ENCODE data around the gene VTI1B. TPM values are rescaled to one million over a fixed set of nuclear protein-coding genes. Genes with fewer than 3 reads are reported as not detected.

The VTI1B gene
- total RNA-seq, 1 donor from 2014 or later: 69.8 TPM

- peaks cover 7% of the 10 kb centered on the region for H3K4me1 ChIP-seq
- Mint-ChIP-seq H3K36me3 (peaks cover 13% of the 10 kb centered on the region), H3K27ac (peak overlapping the region; percentile 55), H3K27me3 (ENCODE audit: insufficient read depth, low read depth) (no peaks in the 10 kb centered on the region), H3K4me1 (peaks cover 17% of the 10 kb centered on the region), H3K9me3 (no peaks in the 10 kb centered on the region), H3K4me3 (peak overlapping the region; percentile 90)
- peak overlapping the region; percentile 100 for H3K27ac ChIP-seq
- H3K4me2 ChIP-seq: peak overlapping the region; percentile 90
- peaks cover 38% of the 10 kb centered on the region for H3F3A ChIP-seq (ENCODE audit: low read depth)
- peaks cover 45% of the 10 kb centered on the region for H4K20me1 ChIP-seq (ENCODE audit: low read depth)
- no peaks in the 10 kb centered on the region for H3K27me3 ChIP-seq
- H3K9ac ChIP-seq: peak overlapping the region; percentile 99
- H3K79me2 ChIP-seq (ENCODE audit: low read depth): peaks cover 55% of the 10 kb centered on the region
- H3K36me3 ChIP-seq: peaks cover 4% of the 10 kb centered on the region
- peak; percentile 90 for DNase-seq (ENCODE audit: low spot score)
- peak overlapping the region; percentile 76 for H3K4me3 ChIP-seq
- no peak for TF ChIP-seq EZH2phosphoT487 (IDR thresholded peaks at IDR 0.05)
- TF ChIP-seq, protein P1, sequence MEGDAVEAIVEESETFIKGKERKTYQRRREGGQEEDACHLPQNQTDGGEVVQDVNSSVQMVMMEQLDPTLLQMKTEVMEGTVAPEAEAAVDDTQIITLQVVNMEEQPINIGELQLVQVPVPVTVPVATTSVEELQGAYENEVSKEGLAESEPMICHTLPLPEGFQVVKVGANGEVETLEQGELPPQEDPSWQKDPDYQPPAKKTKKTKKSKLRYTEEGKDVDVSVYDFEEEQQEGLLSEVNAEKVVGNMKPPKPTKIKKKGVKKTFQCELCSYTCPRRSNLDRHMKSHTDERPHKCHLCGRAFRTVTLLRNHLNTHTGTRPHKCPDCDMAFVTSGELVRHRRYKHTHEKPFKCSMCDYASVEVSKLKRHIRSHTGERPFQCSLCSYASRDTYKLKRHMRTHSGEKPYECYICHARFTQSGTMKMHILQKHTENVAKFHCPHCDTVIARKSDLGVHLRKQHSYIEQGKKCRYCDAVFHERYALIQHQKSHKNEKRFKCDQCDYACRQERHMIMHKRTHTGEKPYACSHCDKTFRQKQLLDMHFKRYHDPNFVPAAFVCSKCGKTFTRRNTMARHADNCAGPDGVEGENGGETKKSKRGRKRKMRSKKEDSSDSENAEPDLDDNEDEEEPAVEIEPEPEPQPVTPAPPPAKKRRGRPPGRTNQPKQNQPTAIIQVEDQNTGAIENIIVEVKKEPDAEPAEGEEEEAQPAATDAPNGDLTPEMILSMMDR (IDR thresholded peaks at IDR 0.05): peak; percentile 41
- H2AFZ ChIP-seq (replicated peaks): peak overlapping the region; percentile 88
- H3K9me3 ChIP-seq (ENCODE audit: low read depth): no peaks in the 10 kb centered on the region
Measured at GRCh38 chr14:67674139-67674479, 323 bp downstream of the VTI1B start.

- Histone ChIP-seq H2AFZ (replicated peaks) (no peak overlapping the region), H3K27me3 (no peaks in the 10 kb centered on the region), H3K4me3 (peak overlapping the region; percentile 76), H3K4me1 (peaks cover 7% of the 10 kb centered on the region), H3K27ac (no peak overlapping the region), H3F3A (ENCODE audit: low read depth) (peaks cover 38% of the 10 kb centered on the region), H3K9ac (peak overlapping the region; percentile 99), H3K79me2 (ENCODE audit: low read depth) (peaks cover 62% of the 10 kb centered on the region), H3K36me3 (peaks cover 4% of the 10 kb centered on the region), H4K20me1 (ENCODE audit: low read depth) (peaks cover 50% of the 10 kb centered on the region), H3K4me2 (peak overlapping the region; percentile 90), H3K9me3 (ENCODE audit: low read depth) (no peaks in the 10 kb centered on the region)
- DNase-seq (ENCODE audit: low spot score): no peak
- H3K27me3 Mint-ChIP-seq (ENCODE audit: insufficient read depth, low read depth): no peaks in the 10 kb centered on the region
- no peak overlapping the region for H3K27ac Mint-ChIP-seq
- no peaks in the 10 kb centered on the region for H3K9me3 Mint-ChIP-seq
- TF ChIP-seq EZH2 (IDR thresholded peaks at IDR 0.05): no peak
- no peak for TF ChIP-seq EZH2phosphoT487 (IDR thresholded peaks at IDR 0.05)
- TF ChIP-seq, protein P1 (IDR thresholded peaks at IDR 0.05): no peak
- H3K36me3 Mint-ChIP-seq: peaks cover 12% of the 10 kb centered on the region
- H3K4me3 Mint-ChIP-seq: peak overlapping the region; percentile 90
- peaks cover 19% of the 10 kb centered on the region for H3K4me1 Mint-ChIP-seq
Measured at GRCh38 chr14:67673451-67673850, 981 bp downstream of the VTI1B start.

DNA sequence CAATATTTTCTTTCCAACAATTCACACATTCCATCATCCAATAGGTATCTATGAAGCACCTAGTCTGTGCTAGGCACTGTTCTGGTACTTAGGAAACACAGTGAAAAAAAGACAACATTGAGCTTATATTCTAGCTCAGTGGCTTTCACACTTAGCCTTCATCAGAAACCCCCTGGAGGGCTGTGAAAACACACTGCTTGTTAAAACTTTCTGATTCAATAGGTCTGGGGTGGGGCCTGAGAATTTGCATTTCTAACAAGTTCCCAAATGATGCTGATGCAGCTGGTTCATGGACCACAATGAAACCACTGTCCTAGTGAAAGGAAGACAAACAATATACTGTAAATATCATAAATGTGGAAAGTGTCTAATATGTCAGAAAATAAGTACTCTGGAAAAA, 5.9 kb downstream of the VTI1B start:
- Histone ChIP-seq H3K9me3 (ENCODE audit: low read depth) (no peaks in the 10 kb centered on the region), H3K27ac (no peak overlapping the region), H3K27me3 (no peaks in the 10 kb centered on the region), H3F3A (ENCODE audit: low read depth) (no peaks in the 10 kb centered on the region), H3K79me2 (ENCODE audit: low read depth) (peaks cover 95% of the 10 kb centered on the region), H3K4me2 (no peak overlapping the region), H2AFZ (replicated peaks) (no peak overlapping the region), H3K9ac (no peak overlapping the region), H3K4me1 (peaks cover 4% of the 10 kb centered on the region), H4K20me1 (ENCODE audit: low read depth) (peaks cover 58% of the 10 kb centered on the region), H3K4me3 (no peak overlapping the region), H3K36me3 (no peaks in the 10 kb centered on the region)
- no peaks in the 10 kb centered on the region for H3K9me3 Mint-ChIP-seq
- H3K27ac Mint-ChIP-seq: no peak overlapping the region
- TF ChIP-seq EZH2phosphoT487 (IDR thresholded peaks at IDR 0.05) (no peak), EZH2 (IDR thresholded peaks at IDR 0.05) (no peak)
- TF ChIP-seq, protein P1 (IDR thresholded peaks at IDR 0.05): no peak
- DNase-seq (ENCODE audit: low spot score): no peak
- peaks cover 4% of the 10 kb centered on the region for H3K36me3 Mint-ChIP-seq
- H3K4me1 Mint-ChIP-seq: peaks cover 13% of the 10 kb centered on the region
- H3K4me3 Mint-ChIP-seq: no peak overlapping the region
- no peaks in the 10 kb centered on the region for H3K27me3 Mint-ChIP-seq (ENCODE audit: insufficient read depth, low read depth)

Data from neural progenitor cell (in vitro differentiated cells).